ENCODE data around the gene COPS8.

Gene COPS8

DNA sequence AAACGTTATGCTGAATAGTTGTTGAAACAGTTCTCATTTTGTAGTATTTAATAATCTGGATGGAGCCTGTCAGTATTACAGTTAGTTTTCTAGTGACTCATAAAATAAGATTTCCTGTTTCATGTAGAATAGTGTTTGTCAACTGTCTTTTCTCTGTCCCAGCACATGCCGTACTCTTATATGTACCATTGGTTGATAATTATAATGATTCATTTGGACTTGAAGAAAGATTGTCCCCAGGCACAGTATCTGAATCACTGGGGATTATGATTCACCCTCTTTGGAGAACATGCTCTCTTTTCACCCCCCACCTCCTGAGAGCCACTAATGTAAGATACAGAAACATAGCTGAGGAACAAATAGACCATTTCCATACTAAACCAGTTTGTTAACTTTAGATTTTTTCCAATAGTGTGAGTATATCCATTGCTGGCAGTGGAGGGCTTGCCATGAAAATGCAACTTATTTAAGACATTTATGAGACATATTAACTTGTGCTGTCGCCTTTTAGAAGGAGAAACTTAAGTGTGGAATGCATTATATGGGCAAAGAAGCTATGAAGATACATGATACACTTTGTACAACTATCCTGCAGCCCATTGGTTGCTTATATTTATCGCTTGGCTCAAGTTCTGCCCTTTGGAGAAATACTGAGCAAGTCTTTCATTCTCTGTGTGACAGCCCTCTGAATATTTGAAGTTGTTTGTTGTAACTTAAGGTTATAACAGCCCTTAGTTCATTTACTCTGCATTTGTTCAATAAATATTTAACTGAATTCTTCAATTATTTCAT lies 12.4 kb downstream of the COPS8 start:
- peak; percentile 74 for DNase-seq (ENCODE audit: low read depth, low spot score)

DNA sequence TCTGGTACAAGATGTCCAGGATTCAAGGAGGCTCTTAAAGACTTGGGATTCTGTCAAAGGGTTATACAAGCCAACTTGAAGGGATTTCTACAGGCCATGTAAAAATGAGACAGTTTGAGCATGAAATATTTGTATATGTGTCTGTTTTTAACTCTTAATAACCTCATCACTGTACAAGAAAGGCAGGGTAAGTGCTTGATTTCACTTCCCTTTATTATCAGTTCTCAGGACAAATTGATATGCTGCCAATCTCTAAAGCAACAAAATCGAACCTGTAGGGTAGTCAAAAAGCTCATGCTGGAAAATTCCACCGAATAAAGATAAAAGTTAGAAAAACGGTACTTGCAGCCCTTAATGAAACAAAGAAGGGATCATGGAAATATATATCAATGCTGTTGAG lies 14.1 kb downstream of the COPS8 start:
- DNase-seq (ENCODE audit: low read depth, low spot score): no peak

DNA sequence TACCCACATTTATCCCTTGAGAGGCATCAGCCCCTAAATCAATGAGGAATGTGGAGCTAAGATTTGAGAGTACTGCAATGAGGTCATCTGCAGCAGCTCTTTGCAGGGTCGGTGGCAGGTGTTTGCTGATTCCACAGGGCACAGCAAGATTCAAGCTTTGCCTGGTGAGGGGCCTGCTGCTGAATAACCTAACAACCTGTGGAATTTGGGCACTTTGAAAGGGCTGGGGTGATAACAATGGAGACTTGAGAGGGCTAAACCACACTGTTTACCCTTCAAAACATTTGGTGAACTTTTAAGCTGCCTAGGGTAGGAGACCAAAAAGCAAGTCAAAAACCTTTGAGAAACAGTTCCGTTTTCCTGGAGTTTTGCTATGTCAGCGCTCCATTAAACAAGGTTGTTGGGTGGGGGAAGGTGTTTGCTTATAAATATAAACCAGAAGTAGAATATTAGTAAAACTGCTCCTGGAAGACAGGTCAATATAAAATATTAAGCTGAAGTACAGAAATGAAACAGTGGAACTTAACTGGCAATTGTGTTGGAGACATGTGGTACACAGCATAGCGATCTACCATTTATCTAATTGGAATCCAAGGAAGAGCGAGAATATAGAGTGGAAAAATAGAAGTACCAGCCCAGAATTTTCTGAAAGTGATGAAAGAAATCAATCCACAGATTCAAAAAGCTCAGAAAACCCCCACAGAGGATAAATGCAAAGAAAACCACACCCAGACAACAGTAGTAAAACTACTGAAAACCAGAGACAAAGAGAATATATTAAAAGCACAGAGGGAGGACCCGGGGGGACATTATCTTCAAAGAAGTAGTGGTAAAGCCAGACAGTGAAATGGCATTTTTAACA lies 15.7 kb downstream of the COPS8 start:
- no peak for DNase-seq (ENCODE audit: low read depth, low spot score)

DNA sequence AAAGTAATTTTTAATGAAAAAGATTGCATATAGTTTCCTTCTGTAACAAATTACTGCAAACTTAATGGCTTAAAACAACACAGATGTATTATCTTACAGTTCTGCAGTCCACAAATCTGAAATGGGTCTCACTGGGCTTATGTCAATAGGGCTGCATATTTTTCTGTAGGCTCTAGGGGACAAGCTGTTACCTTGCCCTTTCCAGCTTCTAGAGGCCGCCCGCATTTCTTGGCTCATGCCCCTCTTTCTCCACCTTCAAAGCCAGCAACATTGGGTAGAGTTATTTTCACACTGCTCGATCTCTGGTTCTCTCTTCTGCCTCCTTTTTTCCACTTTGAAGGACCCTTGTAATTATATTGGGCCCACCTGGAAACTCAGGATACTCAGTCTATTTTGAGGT lies 16.7 kb downstream of the COPS8 start:
- no peak for DNase-seq (ENCODE audit: low read depth, low spot score)

DNA sequence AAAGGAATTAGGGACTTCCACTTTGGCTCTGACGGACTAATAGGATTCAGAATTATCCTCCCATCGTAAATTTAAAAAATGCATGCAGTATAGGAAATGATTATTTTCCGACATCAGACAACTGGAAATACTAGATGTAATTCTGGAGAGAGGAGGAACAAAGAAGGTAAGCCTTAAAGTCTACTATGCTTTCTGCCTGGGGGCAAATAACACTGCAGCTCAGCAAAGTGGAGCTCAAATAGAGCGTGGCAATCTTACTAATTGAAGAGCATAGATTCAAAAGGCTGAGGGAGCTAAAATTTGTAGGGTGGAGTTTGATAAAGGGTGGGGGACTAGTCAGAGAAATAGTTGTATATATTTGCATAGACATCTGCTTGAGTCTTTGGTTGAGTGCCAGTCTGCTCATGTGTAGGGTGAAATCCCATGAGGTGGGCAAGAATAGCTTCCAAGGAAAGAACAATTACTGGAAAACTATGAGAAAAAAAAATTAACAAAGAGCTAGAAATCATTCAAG lies 23.8 kb downstream of the COPS8 start:
- DNase-seq (ENCODE audit: low read depth, low spot score): no peak

DNA sequence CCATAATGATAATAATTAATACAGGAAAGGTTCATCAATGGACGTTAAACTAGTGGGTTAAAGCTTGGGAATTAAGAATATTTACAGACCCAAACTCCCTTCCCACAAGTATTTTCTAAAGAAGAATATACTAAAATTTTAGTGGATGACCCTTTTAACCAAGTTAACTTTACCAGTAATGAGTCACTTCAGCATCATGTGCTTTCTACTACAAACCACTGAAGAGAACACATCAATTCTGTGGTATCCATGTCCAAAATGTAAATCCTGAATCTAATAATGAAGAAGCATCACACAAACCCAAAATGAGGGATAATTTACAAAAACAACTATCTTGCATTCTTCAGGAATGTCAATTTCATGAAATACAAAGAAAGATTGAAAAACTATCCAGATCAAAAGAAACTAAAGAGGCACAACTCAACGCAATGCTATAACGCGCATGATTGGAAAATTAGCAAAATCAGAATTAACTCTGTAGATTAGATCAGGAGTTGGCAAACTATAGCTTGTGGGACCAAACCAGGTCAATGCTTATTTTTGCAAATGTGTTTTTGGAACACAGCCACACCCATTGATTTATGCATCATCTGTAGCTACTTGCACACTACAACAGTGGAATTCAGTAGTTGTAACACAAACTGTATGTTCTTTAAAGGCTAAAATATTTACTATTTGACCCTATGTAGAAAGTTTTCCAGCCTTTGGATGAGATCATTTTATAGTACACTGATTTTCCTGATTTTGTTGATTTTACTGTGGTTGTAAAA lies 27.5 kb downstream of the COPS8 start:
- no peak for DNase-seq (ENCODE audit: low read depth, low spot score)

DNA sequence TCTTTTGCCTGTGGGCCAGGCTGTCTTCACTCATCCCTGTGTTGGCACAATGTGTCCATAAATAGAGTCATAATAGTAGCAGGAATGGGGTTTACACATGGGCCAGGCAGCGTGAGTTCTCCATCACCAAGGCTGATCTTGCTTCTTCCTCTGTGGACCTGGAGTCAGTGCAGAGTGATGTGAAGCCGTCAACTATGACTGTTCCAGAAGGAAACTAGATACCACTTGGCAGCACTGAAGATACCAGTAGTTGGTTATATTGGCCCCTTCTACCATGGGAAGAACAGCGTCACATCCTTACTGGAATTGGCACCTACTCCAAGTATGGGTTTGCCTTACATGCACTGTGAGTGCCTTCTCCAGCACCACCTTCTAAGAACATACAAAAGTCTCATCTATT lies 30.2 kb downstream of the COPS8 start:
- DNase-seq (ENCODE audit: low read depth, low spot score): no peak

DNA sequence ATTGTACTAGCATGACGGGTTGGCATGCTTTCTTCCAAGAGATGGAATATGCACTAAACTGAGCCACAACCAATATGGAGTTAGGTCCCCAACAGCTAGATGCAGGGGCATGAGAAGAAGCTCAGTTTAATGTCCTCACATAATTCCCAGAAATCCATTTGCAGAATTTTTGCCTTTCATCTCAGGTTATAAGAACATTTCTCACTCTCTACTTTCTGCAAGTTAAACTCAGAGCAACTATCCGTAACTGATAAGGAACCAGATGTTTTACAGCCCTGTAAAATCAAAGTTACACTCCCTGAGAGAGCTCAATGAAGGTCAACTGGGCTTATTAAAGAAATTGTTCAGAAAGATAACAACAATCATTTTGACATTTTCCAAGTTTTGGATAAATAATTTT lies 30.7 kb downstream of the COPS8 start:
- DNase-seq (ENCODE audit: low read depth, low spot score): no peak

DNA sequence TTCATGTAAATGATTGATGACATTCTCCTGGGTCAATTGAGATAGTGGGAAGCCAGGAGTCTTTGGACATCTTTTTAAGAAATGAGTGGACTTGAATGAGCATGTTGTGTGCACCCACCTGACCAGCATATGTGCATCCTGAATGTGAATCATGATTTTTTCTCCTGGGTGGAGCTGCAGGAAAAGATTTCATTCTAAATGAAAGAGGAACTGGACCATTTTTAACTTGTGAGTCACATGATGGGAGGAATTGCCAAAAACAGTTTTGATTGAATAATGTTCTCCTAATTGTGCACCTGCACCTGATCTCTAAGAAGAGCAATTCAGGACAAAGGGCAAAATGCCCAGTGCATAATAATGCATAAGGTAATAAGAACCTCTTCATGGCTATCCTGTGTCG lies 32.3 kb downstream of the COPS8 start:
- no peak for DNase-seq (ENCODE audit: low read depth, low spot score)

DNA sequence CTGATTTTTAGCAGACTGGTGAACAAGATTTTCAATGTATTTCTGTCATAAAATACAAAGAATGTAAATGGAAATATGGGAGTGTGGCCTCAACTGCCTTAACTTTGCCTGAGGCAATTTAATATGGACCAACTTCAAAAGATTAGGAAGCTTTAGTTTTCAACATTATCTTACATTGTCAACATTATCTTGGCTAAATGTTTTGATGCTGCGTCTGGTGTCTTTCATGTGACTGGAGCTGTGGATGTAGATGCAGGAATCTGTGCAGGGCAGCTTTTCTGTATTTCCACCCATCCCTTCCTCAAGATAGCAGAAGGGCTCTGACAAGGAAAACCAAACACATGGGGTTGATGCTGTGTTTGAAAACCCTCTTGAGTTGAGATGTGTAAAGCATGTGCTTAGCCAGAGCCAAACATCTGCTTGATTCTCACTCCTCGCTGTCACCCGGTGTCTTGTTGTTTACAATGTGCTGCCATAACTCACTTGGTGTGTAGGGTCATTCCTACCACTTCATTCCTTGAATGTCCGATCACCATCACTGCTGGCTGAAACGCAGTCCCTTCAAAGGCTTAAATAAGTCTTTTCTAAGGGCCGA lies 33.0 kb downstream of the COPS8 start:
- no peak for DNase-seq (ENCODE audit: low read depth, low spot score)

DNA sequence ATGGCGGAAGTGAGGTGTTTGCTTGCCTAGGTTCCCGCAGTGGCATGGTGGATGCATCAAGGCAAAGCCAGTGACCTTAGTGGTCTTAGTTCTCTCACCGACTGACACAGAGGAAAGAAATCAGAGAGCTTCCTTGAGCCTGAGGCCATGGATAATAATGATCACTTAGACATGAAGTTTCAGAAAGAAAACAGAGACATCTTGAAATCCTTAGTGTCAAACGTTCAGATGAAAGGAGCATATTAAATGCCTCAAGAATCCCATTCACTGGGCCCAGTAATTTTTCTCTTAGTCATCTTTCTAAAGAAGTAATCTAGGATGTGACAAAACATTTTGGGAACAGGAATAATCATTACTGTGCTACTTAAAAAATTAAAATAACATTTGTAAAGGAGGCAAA lies 35.2 kb downstream of the COPS8 start:
- DNase-seq (ENCODE audit: low read depth, low spot score): no peak

DNA sequence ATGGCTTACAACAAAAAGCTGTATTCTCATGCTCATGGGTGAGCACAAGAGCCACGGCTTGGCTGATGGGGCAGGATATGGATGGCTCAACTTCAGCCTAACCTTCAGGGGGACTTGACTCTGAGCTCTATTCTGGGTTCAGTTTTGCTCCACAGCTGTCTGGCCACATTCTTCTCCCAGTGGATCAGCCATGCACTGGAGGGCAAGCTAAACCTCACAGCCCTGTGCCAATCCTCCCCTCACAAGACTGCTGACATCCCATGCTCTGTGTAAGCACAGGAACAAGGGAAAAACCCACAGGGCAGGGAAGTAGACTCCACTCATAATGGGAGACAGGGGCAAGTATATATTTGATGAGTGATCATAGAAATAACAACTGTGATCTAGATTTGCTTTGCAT lies 35.6 kb downstream of the COPS8 start:
- DNase-seq (ENCODE audit: low read depth, low spot score): no peak

DNA sequence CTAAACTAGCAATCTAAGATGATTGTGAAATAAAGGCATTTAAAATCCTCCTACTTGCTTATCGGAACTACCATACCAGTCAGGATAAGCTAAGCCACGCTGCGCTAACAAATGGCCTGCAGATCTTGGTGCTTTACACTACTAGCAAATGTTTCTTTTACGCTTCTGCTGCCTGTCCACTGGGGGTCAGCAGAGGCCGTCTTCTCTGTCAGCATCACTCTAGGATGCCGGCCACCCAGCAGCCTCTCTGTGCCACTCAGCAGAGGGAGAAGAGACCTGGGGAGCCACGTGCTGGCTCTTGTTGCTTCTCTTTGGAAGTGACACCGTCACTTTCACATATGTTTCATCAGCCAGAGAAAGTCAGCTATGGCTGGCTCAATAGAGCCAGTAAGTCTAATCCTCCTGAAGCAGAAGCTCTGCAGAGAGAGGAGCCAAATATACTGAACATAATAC lies 36.6 kb downstream of the COPS8 start:
- peak; percentile 74 for DNase-seq (ENCODE audit: low read depth, low spot score)

DNA sequence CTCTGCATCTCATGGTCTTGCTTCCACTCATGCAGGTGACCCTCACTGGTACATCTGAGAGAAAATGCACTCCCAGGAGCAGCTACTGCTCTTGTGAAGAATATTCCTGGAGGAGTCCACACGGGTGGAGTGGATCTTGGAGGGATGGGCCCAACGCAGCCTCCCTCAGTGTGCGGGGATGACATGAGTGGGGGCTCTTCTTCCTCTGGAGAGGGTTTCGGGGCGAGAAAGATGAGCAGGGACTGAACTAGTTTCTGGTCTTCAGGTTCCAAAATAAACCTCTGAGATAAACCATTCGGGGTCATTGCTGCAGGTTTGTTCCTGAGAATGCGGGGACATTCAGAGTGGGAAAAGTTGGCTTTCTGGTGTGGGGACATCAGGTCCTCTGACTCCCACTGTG lies 39.1 kb downstream of the COPS8 start:
- DNase-seq (ENCODE audit: low read depth, low spot score): no peak

DNA sequence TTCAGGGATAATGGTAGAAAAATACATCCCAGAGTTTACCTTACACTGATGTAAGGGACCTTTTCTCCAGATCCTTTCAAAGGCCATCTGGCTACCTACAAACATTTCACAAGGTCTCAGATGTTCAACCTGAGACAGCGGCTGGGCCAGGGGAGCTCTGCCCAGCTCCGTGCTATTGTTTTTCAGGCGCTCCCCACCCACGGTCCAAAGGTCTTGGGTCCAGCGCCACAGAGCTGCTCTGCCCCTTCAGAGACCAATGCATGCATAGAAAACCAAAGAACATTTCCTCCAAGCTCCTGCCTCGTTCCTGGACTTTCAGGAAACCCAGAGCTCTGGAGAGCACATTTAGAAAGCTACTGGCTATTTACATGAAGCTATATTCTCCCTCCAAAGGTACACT lies 40.3 kb downstream of the COPS8 start:
- DNase-seq (ENCODE audit: low read depth, low spot score): no peak

DNA sequence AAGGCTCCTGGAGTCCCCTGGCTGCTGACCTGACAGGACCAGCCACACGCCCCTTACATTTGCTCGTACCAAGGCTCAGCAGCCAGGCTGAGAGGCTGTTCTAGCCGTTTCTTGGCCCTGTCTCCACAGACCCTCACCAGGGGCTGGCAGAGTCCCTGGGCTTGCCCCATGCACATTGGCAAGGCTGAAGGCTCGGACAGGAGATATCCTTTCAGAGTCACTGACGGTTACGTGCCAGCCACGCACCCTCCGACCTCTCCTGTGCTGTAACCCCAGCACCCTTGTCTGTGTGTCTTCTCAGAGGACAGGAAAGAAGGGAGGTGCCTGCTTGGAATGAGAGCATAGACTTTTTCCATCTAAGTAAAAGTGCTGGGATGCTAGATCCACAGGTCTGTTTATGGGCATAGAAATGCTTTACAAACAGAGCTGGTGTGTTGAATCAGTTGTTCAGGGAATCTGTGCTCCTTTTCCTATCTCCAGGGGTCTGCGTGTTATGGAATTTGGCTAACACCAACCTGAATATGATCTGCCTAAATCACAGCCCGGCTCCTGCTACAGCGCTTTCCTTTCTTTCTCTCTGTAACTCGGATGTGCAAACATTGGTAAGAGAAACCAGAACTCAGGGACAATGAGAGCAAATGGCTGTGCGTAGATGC lies 41.0 kb downstream of the COPS8 start:
- DNase-seq (ENCODE audit: low read depth, low spot score): no peak

DNA sequence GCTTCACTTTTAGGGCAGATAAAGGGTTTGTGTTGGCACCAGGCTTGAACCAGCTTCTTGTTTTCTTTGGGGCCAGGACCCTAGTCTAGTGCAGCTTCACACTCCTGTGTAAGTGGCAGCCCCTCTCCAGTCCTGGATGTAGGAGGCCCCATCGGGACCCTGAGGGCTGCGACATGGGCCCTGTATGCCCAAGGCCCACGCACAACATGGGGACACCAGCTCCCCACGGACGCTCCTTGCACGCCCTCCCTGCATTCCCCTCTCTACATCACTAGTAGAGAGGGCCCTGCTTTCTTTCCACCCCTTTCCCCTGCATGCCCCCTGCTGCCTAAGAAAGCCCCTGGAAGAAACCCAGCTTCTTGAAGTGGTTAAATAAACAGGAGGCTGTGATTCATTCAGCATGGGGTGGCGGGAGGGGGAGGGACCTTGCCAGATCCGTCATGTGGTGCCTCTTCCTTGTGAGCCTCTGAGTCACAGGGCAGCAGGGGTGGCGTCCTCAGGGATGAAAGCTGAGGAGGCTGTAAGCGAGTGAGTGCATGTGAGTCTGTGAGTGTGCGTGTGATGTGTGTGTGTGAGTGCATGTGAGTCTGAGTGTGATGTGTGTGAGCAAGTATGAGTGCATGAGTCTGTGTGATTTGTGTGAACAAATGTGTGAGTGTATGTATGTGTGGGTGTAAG lies 42.5 kb downstream of the COPS8 start:
- peak; percentile 99 for DNase-seq (ENCODE audit: low read depth, low spot score)

DNA sequence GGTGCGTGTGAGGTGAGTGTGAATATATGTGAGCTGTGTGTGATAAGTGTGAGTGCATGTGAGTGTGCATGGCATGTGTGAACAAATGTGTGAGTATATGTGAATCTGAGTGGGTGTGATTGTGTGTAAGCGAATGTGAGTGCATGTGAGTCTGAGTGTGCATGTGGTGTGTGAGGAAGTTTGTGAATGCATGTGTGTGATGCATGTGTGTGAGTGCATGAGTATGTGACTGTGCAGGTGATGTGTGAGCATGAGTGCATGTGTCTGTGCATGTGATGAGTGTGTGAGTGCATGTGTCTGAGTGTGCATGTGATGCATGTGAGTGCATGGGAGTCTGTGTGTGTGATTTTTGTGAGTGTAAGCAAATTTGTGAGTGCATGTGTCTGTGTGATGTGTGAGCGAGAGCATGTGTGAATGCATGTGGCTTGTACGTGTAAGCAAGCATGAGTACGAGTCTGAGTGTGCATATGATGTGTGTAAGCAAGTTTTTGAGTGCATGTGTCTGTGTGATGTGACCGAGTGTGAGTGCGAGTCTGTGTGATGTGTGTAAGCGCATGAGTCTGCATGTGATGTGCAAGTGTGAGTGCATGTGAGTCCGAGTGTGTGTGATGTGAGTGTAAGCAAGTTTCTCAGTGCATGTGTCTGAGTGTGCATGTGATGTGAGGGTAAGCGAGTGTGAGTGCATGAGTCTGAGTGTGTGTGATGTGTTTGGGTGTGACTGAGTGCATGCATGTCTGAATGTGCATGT lies 43.3 kb downstream of the COPS8 start:
- no peak for DNase-seq (ENCODE audit: low read depth, low spot score)

DNA sequence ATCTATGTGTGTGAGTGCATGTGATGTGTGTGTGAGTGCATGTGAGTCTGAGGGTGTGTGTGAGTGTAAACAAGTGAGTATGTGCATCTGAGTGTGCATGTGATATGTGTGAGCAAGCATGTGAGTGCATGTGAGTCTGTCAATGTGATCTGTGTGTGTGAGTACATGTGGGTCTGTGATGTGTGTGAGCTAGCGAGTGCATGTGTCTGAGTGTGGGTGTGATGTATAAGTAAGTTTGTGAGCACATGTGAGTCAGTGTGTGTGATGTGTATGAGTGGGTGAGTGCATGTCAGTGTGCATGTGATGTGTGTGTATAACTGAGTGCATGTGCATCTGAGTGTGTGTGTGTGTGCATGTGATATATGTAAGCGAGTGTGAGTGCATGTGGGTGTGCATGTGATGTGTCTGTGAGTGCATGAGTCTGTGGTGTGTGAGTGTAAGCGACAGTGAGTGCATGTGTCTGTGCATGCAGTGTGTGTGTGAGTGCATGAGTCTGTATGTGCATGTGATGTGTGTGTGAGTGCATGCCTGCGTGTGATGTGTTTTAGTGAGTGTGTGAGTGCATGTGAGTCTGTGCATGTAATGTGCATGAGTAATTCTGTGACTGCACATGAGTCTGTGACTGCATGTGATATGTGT lies 44.1 kb downstream of the COPS8 start:
- DNase-seq (ENCODE audit: low read depth, low spot score): no peak

Data from astrocyte of the hippocampus (primary cell).